ENCODE results near the gene KLK6.

The KLK6 gene

DNA sequence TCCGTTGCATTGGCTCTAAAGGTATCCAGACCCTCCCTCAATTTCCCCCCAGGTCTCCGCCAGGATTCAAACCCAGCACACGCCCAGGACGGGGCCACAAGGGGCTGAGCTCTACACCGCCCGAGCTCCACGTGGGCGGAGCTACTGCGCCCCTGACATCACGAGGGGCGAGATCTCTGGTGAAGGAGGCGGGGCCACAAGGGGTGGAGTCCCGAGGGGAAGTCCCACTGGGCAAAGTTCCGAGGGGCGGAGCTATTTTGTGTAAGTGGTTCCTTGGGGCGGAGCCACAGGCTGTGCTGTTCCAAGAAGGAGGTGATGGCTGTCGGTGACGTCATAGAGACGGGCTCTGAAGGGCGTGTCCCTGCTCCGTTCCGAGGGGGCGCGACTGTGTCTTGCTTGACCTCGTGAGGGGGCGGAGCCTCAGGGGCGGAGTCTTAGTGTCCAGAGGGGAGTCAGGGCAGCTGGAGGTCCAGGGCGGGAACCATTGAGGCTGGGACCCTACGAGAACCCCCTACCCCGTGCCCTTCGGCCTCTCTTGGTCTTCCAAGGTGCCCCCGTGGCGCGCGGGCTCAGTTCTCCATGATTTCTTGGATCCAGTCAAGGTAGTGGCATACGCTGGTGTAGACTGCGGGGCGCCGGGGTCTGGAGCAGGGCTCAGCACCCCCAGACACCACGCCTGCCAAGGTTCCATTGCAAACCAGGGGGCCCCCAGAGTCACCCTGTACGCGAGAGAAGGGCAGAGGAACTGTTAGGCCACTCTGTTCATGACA, 33.3 kb upstream of the KLK6 start:
- DNase-seq (ENCODE audit: low read depth), result no peak
- H3K4me3 ChIP-seq (ENCODE audit: low read depth, low read length), result no peak overlapping the region
- TF ChIP-seq CTCF (IDR thresholded peaks at IDR 0.05; ENCODE audit: control insufficient read depth, extremely low read depth, insufficient read depth), result no peak

DNA sequence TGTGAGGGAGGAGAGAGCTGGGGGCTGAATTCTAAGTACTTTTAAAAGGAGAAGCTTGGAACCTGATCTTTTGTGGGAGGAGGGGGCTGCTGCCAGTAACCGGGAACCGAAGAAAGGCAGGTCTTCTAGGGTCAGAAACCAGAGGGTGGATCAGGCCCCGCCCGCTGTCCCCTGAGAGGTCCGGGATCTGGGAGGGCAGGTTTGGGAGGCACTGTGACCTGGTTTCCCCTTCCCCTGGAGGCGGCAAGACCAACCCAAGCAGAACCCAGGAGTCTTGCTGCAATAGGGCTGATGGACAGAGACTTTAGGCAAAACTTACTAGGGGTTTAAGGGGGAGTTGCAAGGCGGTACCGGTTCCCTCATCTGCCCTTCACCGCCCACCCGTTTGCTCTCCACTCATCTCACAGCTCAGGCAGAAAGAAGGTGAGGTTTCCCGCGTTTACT, 32.7 kb upstream of the KLK6 start:
- H3K4me3 ChIP-seq (ENCODE audit: low read depth, low read length), result no peak overlapping the region
- no peak for DNase-seq (ENCODE audit: low read depth)

GRCh38 chr19:51001515-51001914, 32.1 kb upstream of the KLK6 start, which contains the start of gene KLK8:
Gene KLK8 (minus strand): TSS chr19:51001604. CDS start chr19:51001167, 437 bp downstream.
- DNase-seq (ENCODE audit: low read depth), result no peak
- TF ChIP-seq CTCF (IDR thresholded peaks at IDR 0.05; ENCODE audit: control insufficient read depth, extremely low read depth, insufficient read depth), result no peak
- H3K4me3 ChIP-seq (ENCODE audit: low read depth, low read length), result no peak within 1 kb of the TSS

More for the DNA sequence above, 32.7 kb upstream of the KLK6 start:
- no peak for TF ChIP-seq CTCF (IDR thresholded peaks at IDR 0.05; ENCODE audit: control insufficient read depth, extremely low read depth, insufficient read depth)

- no peak overlapping the region for H3K4me3 ChIP-seq (ENCODE audit: low read depth, low read length)
Observed at GRCh38 chr19:51000981-51001380, 31.6 kb upstream of the KLK6 start.

DNA sequence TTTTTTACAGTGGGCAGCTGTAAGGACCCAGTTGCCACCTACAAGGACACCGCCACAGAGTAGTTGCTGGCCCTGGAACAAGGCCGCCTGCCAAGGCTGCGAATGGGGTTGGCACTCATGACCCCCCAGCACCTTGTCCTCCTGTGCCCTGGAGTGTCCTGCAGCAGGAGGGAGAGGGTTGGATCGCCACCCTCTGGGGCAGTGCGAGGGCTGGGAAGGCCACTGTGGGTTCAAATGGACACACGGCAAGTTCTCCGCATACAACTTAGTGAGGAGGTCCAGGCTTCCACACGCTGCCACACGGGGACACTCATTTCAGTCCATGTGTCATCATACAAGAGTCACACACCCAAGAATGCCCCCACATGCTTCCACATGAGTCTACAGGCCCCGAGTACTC, 31.0 kb upstream of the KLK6 start:
- DNase-seq (ENCODE audit: low read depth), result no peak
- TF ChIP-seq CTCF (IDR thresholded peaks at IDR 0.05; ENCODE audit: control insufficient read depth, extremely low read depth, insufficient read depth), result no peak
- no peak overlapping the region for H3K4me3 ChIP-seq (ENCODE audit: low read depth, low read length)

More at GRCh38 chr19:51000981-51001380, 31.6 kb upstream of the KLK6 start:
- DNase-seq (ENCODE audit: low read depth), result no peak
- TF ChIP-seq CTCF (IDR thresholded peaks at IDR 0.05; ENCODE audit: control insufficient read depth, extremely low read depth, insufficient read depth), result no peak

- TF ChIP-seq CTCF (IDR thresholded peaks at IDR 0.05; ENCODE audit: control insufficient read depth, extremely low read depth, insufficient read depth), result no peak
- no peak overlapping the region for H3K4me3 ChIP-seq (ENCODE audit: low read depth, low read length)
- DNase-seq (ENCODE audit: low read depth), result no peak
Observed at GRCh38 chr19:50998686-50999085, 29.3 kb upstream of the KLK6 start.

DNA sequence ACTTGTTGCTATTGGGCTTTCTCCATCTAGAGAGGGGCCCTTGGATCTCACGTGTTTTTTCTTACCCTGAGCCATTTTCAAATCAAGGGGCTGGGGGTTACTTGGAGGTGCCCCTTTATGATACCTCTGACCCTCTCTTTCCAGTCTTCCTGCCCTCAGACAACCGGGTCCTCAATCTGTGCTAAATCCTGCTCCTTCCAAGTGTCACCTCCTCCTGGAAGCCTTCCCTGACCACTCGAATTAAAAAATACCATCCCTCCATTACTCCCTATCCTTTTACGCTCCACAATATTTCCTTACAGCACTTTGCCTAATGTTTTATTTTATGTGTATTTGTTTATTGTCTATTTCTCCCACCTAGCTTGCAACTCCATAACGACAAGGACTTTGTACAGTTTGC, 28.7 kb upstream of the KLK6 start:
- H3K4me3 ChIP-seq (ENCODE audit: low read depth, low read length), result no peak overlapping the region
- TF ChIP-seq CTCF (IDR thresholded peaks at IDR 0.05; ENCODE audit: control insufficient read depth, extremely low read depth, insufficient read depth), result no peak
- no peak for DNase-seq (ENCODE audit: low read depth)

Measured in LNCaP clone FGC (cell line).